ENCODE data around the gene CD200. TPM values are rescaled to one million over a fixed set of nuclear protein-coding genes. Genes with fewer than 3 reads are reported as not detected.

CD200 gene
- total RNA-seq, 1 experiment from 2014 or later: not detected

GRCh38 chr3:112384769-112385168 lies 51.8 kb downstream of the CD200 start:
- ChIA-PET POLR2A (no interaction called here), CTCF (no interaction called here)
- no peaks in the 10 kb centered on the region for H3K9me3 ChIP-seq (ENCODE audit: control insufficient read depth, insufficient read depth, low read depth, low read length)
- H3K4me1 ChIP-seq (ENCODE audit: control insufficient read depth, insufficient read depth, low read length): no peaks in the 10 kb centered on the region
- no peaks in the 10 kb centered on the region for H3K36me3 ChIP-seq (ENCODE audit: control insufficient read depth, insufficient read depth, low read length)
- no peak overlapping the region for H3K4me3 ChIP-seq (ENCODE audit: low read depth in 2 of 2, low read length in 2 of 2)
- ATAC-seq (no peak), DNase-seq (ENCODE audit: low read depth, low spot score) (no peak)
- no peaks in the 10 kb centered on the region for H3K27me3 ChIP-seq (ENCODE audit: control insufficient read depth, insufficient read depth, low read length)
- intact Hi-C loops (cut with micrococcal nuclease; ENCODE audit: unreplicated experiment): no loop called here
- H3K27ac ChIP-seq (ENCODE audit: low read length): no peak overlapping the region
- no peak for TF ChIP-seq SIN3A (IDR thresholded peaks at IDR 0.05; ENCODE audit: borderline replicate concordance, insufficient read depth, low read depth, low read length)
- TF ChIP-seq REST (IDR thresholded peaks at IDR 0.05; ENCODE audit: insufficient read depth in 1 of 2, low read depth in 2 of 2, low read length in 1 of 2): no peak
- no peak for TF ChIP-seq CTCF (IDR thresholded peaks at IDR 0.05)
- TF ChIP-seq TCF7L2 (IDR thresholded peaks at IDR 0.05; ENCODE audit: low read depth, low read length): no peak
- no peak for TF ChIP-seq POLR2AphosphoS5 (IDR thresholded peaks at IDR 0.05; ENCODE audit: low read depth, low read length)
- BruUV-seq (replicated peaks): no TSS peak
- in situ Hi-C loops (cut with HindIII; ENCODE audit: low pct_unique_long_range_greater_than_20kb, low sequenced_read_pairs): no loop called here

- H3K36me3 ChIP-seq (ENCODE audit: control insufficient read depth, insufficient read depth, low read length): no peaks in the 10 kb centered on the region
- DNase-seq (ENCODE audit: low read depth, low spot score) (no peak), ATAC-seq (no peak)
- no peaks in the 10 kb centered on the region for H3K9me3 ChIP-seq (ENCODE audit: control insufficient read depth, insufficient read depth, low read depth, low read length)
- no peaks in the 10 kb centered on the region for H3K27me3 ChIP-seq (ENCODE audit: control insufficient read depth, insufficient read depth, low read length)
- in situ Hi-C loops (cut with HindIII; ENCODE audit: low pct_unique_long_range_greater_than_20kb, low sequenced_read_pairs) (no loop called here), intact Hi-C loops (cut with micrococcal nuclease; ENCODE audit: unreplicated experiment) (no loop called here)
- ChIA-PET CTCF (no interaction called here), POLR2A (no interaction called here)
- no peaks in the 10 kb centered on the region for H3K4me1 ChIP-seq (ENCODE audit: control insufficient read depth, insufficient read depth, low read length)
- TF ChIP-seq POLR2AphosphoS5 (IDR thresholded peaks at IDR 0.05; ENCODE audit: low read depth, low read length) (no peak), REST (IDR thresholded peaks at IDR 0.05; ENCODE audit: insufficient read depth in 1 of 2, low read depth in 2 of 2, low read length in 1 of 2) (no peak), SIN3A (IDR thresholded peaks at IDR 0.05; ENCODE audit: borderline replicate concordance, insufficient read depth, low read depth, low read length) (no peak), CTCF (IDR thresholded peaks at IDR 0.05) (no peak), TCF7L2 (IDR thresholded peaks at IDR 0.05; ENCODE audit: low read depth, low read length) (no peak)
- BruUV-seq (replicated peaks): no TSS peak
- H3K27ac ChIP-seq (ENCODE audit: low read length): no peak overlapping the region
- H3K4me3 ChIP-seq (ENCODE audit: low read depth in 2 of 2, low read length in 2 of 2): no peak overlapping the region
These were observed 56.0 kb downstream of the CD200 start for GRCh38 chr3:112388972-112389371.
